MM.1S (cell line): Measurements from ENCODE around the gene HARS2.

Experiments used
- CTCF ChIP-seq: fragments of 300-600 bp; sonication (generic); IDR thresholded peaks from 2 replicates; pipeline ENCODE4 v1.5.1; 2016; ENCODE audit warnings: antibody characterized with exemption, low read length, mixed read lengths
- EZH2 ChIP-seq: fragments of 300-600 bp; sonication (generic); optimal IDR thresholded peaks from 2 replicates; pipeline ENCODE3; 2017; ENCODE audit warnings: low read depth, mild to moderate bottlenecking, antibody characterized with exemption, low read length, mixed read lengths

DNA sequence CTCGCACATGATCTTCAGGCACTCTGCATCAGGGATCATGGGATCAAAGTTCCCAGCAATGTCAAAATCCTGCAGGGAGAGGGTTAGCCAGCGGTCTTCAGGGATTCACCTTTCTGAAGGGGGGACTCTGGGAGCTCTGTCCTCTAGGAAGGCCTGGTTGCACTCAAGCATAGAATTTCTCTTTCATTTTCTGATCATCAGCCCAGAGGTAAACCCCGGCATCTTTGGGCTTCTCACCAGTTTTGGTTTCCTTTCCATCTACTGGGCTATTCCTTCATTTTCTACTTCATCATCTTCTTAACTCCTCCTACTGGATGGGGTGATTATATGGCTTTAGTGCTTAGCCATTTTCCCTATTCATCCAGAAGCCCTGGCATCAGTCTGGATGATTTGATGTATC lies 13.3 kb upstream of the HARS2 start:
- TF ChIP-seq CTCF = no peak
- TF ChIP-seq EZH2 = no peak
